Germinal center (tissue), 1 donor: Measurements from ENCODE around the gene RIMOC1.
"Not testable (repeated sequence)": the region's sequence is repeated elsewhere in the genome, so short reads cannot be mapped to it uniquely, and the experiment has no call there.

ENCODE experiments used
- DNase-seq: peaks from one replicate; pipeline ENCODE4 v3.0.0; 2012; ENCODE audit warnings: mixed read lengths, low spot score

RIMOC1 gene

DNA sequence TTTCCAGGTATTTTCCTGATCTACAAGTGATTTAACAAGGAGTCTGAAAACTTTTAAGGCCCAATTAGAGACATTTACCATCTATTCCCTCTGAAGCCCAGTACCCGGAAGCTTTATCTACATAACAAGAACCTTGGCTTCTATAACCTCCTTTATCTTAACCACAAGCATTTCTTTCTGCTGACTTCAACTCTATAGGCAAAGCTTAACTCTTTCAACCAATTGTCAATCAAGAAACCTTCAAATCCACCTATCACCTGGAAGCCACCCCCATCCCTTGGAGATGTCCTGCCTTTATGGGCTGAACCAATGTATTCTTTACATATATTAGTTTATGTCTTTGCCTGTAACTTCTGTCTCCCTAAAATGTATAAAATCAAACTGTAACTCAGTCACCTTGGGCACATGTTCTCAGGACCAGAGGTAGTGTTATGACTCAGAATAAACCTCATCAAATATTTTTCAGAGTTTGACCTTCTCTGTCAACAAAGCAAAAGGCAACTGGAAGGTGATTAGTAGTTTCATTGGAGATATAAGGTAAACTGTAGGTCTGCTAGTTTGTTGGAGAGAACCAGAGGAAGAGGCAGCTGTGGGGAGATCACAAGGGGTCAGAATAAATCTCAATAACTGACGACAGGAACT lies 13.0 kb upstream of the RIMOC1 start:
- no peak for DNase-seq

DNA sequence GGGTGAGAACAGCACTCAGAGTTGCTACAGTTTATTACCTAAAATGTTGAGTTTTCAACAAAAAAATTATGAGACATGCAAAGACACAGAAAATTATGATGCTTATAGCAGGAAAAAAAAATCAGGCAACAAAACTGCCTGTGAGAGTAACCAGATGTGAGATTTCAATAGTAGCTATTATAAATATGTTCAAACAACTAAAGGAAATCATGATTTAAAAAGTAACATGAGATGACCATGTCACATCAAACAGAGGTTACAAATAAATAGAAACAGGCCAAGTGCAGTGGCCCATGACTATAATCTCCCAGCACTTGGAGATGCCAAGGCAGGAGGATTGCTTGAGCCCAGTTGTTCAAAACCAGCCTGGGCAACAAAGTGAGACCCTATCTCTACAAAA lies 12.1 kb upstream of the RIMOC1 start:
- DNase-seq = no peak

DNA sequence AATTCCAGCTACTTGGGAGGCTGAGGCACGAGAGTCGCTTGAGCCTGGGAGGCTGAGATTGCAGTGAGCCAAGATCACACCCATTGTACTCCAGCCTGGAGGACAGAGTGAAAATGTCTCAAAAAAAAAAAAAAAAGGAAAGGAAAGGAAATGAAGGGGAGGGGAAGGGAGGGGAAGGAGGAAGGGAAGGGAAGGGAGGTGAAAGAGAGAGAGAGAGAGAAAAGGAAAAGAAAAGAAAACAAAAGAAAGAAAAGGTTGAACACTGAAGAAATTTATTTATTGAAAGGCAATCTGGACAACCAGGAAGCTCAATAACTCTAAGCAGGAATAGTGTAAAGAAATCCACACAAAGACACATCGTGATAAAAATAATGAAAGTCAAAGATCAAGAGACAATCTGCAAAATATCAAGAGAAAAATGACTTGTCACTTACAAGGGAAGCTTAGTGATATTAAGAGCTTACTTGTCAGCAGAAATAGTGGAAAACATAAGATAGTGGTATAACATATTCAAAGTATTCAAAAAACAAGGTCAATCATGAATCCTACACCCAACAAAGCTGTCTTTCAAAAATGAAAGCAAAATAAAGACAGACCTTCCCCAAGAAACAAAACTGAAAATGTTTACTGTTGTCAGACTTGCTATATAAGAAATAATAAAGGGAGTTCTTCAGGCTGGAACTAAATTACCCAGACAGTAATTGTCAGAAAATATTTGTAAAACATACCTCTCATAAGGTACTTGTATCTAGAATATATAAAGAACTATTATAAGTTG lies 10.9 kb upstream of the RIMOC1 start:
- DNase-seq = no peak

DNA sequence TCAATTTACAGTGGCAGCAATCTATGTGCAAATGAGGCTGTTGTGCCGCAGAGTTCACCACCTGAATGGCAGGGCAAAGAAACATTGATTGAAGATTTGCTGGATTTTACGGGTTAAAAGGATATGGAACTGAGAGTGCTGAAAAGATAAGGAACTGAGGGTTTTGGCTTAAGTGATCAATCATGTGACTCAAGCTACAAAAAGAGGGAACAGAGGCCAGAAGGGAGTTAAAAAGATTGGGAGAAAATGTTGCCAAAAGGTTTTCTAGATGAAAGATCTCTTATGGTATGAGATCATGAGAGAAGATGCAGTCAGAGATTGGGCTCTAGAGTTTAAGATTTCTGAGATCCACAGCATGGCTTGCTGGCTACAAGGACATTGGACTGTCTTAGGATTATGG lies 7.9 kb upstream of the RIMOC1 start:
- no peak for DNase-seq

DNA sequence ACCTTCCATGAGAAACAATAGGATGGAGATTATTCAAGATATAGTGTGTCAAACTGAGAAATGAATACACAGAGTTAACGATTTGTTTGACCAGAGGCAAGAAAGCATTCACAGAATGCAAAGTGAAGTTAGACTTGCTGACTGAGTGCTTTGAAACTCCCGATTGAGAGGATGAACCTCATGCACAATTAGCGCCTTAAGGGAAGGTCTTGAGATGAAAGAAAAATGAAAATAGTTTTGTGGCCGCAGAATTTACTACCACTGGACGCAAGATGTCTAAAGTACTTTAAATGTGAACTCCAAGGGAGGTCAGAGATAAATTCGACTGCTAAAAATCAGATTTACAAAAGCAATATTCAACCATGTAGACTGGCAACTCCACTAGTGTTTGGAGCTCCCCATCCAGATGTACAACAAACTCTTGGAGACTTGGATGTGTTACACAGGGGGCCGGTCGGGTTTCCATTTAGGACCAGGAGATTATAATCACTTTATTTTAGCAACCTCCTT lies 707 bp upstream of the RIMOC1 start:
- DNase-seq = no peak

DNA sequence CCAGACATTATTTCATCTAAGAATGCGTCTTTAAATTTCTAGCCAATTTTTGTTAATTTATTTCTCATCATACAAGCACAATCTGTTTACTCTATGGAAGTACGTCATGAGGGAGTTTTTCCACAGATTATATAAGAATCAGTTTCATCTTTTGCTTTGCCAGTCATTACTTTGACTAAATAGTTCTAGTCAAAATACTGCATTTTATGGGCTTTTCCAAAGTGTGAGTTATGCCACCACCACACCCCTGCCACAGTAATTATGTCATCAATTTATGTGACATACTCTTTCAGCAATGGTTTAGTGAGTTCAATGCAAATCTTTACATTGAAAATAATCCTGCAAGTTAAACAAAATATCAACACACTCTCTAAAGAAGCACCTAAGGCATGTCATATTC lies 2.0 kb downstream of the RIMOC1 start:
- no peak for DNase-seq

DNA sequence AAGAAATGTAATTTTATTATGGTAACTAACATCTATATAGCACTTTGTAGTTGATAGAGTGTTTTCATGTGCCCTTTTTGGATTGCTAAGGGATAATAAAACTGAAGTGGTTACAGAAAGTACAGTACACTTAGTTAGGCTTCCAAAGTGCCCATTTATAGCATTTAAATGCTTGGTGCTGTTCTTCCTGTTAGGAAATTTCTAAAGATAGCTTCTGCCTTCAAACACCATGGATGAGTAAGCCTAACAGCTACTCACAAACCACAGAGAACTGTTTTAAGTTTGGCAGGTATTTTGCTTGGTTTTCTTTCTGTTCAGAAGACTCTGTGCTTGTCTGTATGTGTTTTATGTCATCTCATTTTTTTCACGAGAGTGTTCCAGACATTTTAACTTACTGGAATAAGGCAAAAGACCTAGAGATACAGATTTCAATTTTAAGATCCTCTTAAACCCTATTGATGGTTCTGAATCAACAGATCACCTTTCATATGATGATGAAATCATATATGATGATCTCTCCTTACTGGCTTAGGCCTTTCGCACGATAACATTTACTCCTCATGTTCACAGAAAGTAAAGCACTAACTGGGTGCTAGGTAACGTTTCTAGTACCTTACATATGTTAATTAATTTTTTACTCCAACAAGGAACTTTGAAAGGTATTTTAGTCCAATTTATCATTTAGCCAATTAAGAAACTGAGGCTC lies 4.4 kb downstream of the RIMOC1 start:
- no peak for DNase-seq

DNA sequence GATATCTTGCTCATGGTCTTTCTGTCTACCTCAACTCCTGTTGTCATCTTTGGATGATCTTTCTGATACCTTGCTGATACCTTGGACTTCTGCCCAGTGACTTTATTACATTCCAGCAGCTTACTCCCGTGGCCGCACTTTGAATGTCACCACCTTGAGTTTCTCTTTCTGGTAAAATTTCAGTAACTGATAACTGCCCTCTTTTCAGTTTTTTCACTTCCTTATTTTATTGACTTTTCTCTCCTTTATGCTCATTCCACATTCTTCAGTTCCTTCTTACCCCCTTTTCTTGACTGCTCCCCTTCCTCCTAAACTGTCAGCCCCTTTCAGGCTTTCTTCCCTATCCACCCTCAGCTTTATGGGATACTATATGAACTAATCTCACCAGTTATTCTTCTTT lies 14.0 kb downstream of the RIMOC1 start:
- no peak for DNase-seq

DNA sequence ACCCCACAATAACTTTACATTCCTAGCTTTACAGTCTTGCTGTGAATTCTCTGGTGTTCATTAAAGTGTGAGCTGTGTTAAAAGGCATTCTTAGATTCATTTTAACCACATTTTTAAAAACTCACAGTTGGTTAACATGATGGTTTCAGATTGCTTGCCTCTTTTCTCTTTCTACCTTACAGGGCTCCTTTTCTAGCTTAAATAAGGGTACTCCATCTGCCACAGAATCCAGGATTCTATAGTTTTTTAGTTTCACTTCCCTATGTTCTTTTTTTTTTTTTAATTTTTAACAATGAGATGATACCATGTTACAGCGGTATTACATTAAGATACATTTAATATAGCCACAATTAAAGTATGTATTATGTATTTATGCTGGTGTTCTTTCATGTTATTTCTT lies 17.0 kb downstream of the RIMOC1 start:
- no peak for DNase-seq

DNA sequence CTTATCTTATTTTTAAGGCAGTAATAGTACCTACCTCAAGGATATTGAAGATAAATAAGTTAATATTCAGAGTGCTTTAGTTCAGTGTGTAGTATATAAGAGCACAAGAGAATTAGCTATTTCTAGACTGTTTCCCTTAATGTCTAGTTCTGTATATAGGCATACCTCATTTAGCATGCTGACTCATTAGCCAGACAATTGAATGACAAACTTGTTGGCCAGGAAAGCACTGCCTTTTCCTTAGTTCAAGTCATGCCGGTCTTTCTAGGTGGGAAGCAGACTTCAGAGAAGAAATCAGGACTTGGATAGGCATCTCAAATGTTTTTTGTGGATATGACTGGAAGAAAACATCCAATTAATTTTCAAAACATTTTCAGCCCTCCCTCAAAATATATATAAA lies 17.7 kb downstream of the RIMOC1 start:
- no peak for DNase-seq

DNA sequence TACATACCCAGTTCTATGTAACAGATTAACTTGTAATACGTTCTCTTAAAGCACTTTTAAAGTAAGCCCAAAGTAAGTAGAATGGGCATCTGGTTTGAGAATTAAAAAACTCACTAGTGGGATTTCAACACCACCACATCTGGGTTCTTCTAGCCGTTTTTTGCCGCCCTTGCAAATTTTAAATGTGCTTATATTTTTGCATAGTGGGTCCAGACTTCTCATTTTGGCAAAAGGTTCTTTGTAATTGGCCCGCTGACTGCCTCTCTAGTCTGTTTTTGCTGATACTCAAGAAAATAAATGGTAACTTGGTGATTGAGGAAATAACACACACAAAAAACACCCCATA lies 20.4 kb downstream of the RIMOC1 start:
- DNase-seq = no peak

DNA sequence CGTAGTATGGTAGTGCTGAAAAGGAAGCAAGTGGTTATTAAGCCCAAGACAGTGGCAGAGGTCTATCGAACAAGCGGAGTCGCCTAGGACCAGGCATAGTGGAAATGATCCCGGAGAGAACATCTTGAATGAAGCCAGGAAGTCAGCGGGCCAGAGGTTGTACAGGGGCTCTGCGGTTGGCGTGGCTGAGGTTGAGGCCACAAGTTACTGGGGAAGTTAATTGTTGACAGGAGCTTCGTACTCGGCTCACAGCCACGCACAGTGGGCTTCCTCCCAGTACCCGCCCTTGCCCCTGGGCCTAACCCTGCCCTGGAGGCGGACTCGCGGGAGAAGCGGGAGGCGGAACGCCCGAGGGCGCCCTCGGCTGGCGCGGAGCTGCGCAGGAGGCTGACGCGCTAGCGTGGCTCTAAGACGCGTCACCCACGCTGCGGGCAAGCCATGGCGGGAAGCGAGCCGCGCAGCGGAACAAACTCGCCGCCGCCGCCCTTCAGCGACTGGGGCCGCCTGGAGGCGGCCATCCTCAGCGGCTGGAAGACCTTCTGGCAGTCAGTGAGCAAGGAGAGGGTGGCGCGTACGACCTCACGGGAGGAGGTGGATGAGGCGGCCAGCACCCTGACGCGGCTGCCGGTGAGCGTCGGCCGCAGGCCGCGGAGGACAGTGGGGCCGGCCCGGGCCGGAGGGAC lies 20.9 kb downstream of the RIMOC1 start, which contains the start of gene FBXO4:
TSS of gene FBXO4 (plus strand) at position 410 of the 683 bp plus-strand sequence. CDS start at position 439, 29 bp downstream.
- DNase-seq = peak; percentile 77

DNA sequence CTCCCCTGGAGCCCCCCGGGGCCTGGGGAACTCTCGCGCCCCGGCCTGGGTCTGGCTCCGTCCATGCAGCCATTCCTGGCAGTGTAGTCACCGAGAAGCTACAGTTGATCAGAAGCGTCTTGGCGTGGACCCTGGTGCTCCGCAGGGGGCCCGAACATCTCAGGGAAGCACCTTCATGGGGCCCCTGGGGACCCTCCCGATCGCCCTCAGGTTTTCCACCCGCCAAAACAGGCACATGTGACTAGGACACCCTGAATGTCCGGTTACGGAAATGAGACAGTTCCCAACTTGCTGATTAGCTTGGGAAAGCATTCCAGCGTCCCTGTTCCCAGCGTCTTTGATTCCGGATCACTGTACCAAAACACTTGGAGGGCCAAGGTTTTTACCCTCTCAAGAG lies 21.4 kb downstream of the RIMOC1 start:
- DNase-seq = no peak

DNA sequence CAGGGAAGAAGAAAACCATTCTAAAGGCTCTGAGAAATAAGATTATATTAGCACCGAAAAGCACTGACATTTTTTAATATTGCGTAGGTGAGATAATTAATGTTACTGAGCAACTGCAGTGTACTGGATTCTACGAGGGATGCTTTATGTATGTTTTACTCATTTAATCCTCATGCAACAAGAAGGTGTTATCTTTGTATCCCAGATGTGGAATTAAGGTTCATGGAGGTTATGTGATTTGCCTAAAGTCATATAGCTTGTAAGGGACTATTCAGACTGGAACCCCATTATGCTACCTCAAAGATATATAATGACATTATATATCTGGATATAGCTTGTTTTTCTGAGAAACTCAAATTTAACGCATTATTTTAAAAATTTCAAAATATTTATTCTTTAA lies 23.5 kb downstream of the RIMOC1 start:
- DNase-seq = no peak

DNA sequence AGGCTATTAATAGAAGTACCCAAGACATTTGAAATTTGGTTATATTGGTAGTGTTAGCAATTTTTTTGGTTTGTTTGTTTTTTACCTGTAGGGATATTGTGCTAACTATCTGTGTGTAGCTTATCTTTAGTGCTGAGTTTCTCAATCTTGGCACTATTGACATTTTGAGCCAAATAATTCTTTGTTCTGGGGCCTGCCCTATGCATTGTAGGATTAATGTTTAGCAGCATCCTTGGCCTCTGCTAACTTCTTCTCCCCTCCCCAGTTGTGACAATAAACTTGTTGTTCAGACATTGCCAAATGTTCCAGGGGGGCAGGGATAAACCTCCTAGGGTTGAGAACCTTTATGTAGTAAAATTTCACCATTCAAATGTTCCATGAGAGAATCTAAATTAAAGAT lies 24.9 kb downstream of the RIMOC1 start:
- no peak for DNase-seq

DNA sequence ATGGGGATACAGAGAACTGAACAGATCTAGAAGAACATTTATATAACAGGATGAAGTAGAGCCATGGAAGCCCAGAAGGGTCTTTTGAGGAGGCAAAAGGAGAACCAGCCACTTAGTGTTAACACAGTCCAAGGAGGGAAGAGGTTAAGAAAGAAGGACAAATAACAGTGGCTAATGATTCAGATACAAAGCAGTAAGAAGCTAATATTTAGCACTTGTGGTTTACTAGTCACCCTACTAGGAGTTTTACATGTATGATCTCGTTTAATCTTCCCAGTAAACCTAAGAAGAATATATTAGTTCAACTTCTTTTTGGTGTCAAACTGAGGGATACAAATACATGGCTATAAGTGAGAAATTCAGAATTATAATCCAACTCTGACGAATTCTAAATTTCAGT lies 28.6 kb downstream of the RIMOC1 start:
- DNase-seq = no peak

DNA sequence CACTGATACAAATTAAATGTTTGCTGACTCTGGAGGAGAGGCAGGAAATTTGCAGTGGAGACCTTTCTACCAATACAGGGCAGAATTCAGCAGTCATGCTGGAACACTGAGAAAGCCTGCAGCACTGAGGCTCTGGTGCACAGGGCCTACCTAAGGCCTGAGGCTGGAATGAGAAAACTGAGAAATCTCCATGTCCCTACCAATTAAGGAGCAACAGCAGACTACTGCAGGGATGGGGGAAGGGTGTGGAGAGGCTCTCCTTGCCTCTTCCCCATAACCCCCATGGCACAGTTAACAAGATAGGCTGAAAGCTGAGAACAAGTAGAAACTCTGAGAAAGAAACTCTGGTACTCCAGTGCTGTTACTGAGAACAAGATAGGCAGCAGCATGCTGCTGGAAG lies 31.4 kb downstream of the RIMOC1 start:
- DNase-seq = no peak

DNA sequence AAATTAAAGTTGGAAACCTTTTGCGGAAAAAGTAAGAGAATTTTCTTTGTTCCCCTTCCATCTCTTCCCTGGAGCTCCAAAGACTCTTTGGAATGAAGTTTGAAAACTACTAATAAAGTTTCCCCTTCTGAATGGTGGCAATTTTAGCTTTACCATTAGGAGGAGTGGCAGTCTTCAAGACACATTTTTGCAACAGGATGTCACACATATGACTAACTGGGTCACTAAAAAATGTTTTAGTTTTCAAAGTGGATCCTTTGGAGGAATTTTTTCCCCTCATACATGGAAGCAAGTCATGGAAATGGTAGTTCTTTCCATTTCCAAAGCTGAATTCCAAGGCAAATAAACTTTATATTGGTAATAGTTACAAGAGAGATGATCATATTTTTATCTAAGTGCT lies 36.5 kb downstream of the RIMOC1 start:
- no peak for DNase-seq

DNA sequence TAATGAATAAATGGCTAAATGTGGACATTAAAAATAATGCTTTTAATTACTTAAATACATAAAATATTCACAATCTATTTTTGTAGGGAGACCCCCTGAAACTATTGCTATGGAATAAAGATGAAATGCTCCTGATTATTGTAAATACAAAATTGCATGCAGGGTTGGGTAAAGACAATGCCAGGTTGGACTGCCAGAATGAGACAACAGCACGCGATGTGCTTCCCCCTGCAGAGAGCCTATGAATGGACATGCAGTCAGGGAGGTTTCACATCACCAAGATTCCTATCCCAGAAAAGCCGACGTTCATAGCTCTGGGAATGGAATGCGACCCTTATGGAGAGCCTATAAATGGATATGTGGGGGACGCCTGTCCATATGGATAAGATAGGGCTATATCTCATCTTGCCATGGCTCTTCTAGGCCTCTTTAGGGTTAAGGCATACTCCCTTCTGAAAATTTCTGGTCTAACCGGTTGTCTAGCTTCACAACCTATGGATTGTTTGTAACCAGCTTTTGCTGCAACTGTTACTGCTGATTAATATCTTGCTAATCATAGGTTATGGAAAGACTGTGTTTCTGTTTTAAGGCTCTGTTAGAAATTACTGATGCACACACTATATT lies 41.3 kb downstream of the RIMOC1 start:
- not testable (repeated sequence) for DNase-seq

DNA sequence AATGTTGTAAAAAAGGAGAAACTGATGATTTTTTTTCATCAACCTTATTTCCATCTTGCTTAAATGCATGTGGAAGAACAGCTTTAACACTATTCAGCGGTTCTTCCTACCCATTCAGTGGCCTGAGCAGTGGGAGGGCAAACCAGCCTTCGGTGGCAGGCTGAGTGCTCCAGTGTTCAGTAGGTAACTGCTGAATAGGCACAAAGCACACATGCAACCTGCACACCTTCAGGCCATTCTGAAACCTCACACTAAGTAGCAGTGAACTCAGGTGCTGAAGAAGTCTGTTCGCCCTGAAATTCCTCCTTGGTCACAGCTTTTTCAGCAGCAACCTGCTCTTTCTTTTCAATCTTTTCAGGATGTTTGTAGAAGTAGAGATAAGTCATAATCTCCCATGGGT lies 47.1 kb downstream of the RIMOC1 start:
- DNase-seq = no peak
